HepG2 (cell line): ENCODE measurements around the gene CPT1B. TPM values are rescaled to one million over a fixed set of nuclear protein-coding genes. Genes with fewer than 3 reads are reported as not detected.
A peak's percentile ranks its signal among the peaks of the same experiment; 100 is the strongest.

ENCODE experiments used
- ADNP ChIP-seq: sonication (generic); formaldehyde crosslinking; IDR thresholded peaks from 2 replicates; pipeline ENCODE4 v1.4.0; 2020; ENCODE audit warnings: missing genetic modification reagents
- ARID2 ChIP-seq: sonication (generic); formaldehyde crosslinking; IDR thresholded peaks from 2 replicates; pipeline ENCODE4 v1.8.1; 2022; ENCODE audit warnings: mild to moderate bottlenecking, missing genetic modification reagents, borderline replicate concordance
- BRF2 ChIP-seq: sonication (generic); formaldehyde crosslinking; IDR thresholded peaks from 2 replicates; pipeline ENCODE4 v1.8.1; 2022; ENCODE audit warnings: mild to moderate bottlenecking, missing genetic modification reagents
- EEA1 ChIP-seq: sonication (generic); formaldehyde crosslinking; IDR thresholded peaks from 2 replicates; pipeline ENCODE4 v1.5.1; 2020; ENCODE audit warnings: mild to moderate bottlenecking, missing genetic modification reagents, borderline replicate concordance
- EP300 ChIP-seq, 3 experiments: sonication (generic) in 1 of 3; formaldehyde crosslinking in 1 of 3; IDR thresholded peaks; 2 replicates each; pipeline versions ENCODE4 v1.5.1 to v1.6.1; 2011 to 2020; ENCODE audit warnings: low read depth in 2 of 3, low read length in 2 of 3, borderline replicate concordance in 1 of 3, improper control_type of control experiment in 1 of 3, mild to moderate bottlenecking in 1 of 3, missing genetic modification reagents in 1 of 3, moderate library complexity in 1 of 3
- ETV5 ChIP-seq: IDR thresholded peaks from 2 replicates; pipeline ENCODE4 v1.6.1; 2018; ENCODE audit warnings: missing biosample characterization, missing genetic modification reagents, inconsistent platforms, borderline replicate concordance
- FOXO1 ChIP-seq: sonication (generic); formaldehyde crosslinking; IDR thresholded peaks from 2 replicates; pipeline ENCODE4 v1.4.0; 2020; ENCODE audit warnings: missing genetic modification reagents
- HBP1 ChIP-seq: IDR thresholded peaks from 2 replicates; pipeline ENCODE4 v1.6.1; 2016; ENCODE audit warnings: low read depth, control low read depth
- HNF1B ChIP-seq: sonication (generic); formaldehyde crosslinking; IDR thresholded peaks from 2 replicates; pipeline ENCODE4 v1.5.1; 2020; ENCODE audit warnings: mild to moderate bottlenecking, moderate library complexity, missing genetic modification reagents
- NFIB ChIP-seq: sonication (generic); formaldehyde crosslinking; IDR thresholded peaks from 2 replicates; pipeline ENCODE4 v1.9.0; 2021; ENCODE audit warnings: missing genetic modification reagents, mild to moderate bottlenecking, borderline replicate concordance
- NFIC ChIP-seq: IDR thresholded peaks from 2 replicates; pipeline ENCODE4 v1.6.1; 2012; ENCODE audit warnings: mild to moderate bottlenecking, low read length, inconsistent platforms
- RARA ChIP-seq: IDR thresholded peaks from 2 replicates; pipeline ENCODE4 v1.6.1; 2016; ENCODE audit warnings: missing genetic modification reagents, missing compliant biosample characterization
- RFXAP ChIP-seq: sonication (generic); formaldehyde crosslinking; IDR thresholded peaks from 2 replicates; pipeline ENCODE4 v1.4.0; 2020; ENCODE audit warnings: missing genetic modification reagents, borderline replicate concordance
- RNF2 ChIP-seq: fragments of 450-650 bp; conservative IDR thresholded peaks from 2 replicates; pipeline ENCODE4 v1.6.1; 2016; ENCODE audit warnings: low read depth
- ZBTB39 ChIP-seq: sonication (generic); formaldehyde crosslinking; IDR thresholded peaks from 2 replicates; pipeline ENCODE4 v1.5.0; 2020; ENCODE audit warnings: missing genetic modification reagents
- ZFP41 ChIP-seq: sonication (generic); formaldehyde crosslinking; IDR thresholded peaks from 2 replicates; pipeline ENCODE4 v1.4.0; 2020; ENCODE audit warnings: mild to moderate bottlenecking, missing genetic modification reagents, borderline replicate concordance
- ZNF614 ChIP-seq: IDR thresholded peaks from 2 replicates; pipeline ENCODE4 v1.6.1; 2018; ENCODE audit warnings: missing biosample characterization, missing genetic modification reagents, inconsistent platforms, borderline replicate concordance
- ZNF687 ChIP-seq: sonication (generic); formaldehyde crosslinking; IDR thresholded peaks from 2 replicates; pipeline ENCODE4 v1.5.1; 2020; ENCODE audit warnings: mild to moderate bottlenecking, missing genetic modification reagents, moderate library complexity
- polyA plus RNA-seq, 8 experiments: library from polyadenylated mRNA; depleted of rRNA in 3 of 8; stranded (reverse) in 7 of 8; unstranded in 1 of 8; fragments of >200 nt; fragmentation: Illumina TruSeq in 4 of 8; extraction: Trizol in 4 of 8; gene quantifications; 2 replicates each; pipeline versions ENCODE4 v1.2.1 to v1.2.3, GENCODE V29; 2011 to 2016; ENCODE audit warnings: low read depth in 4 of 8, missing spikeins in 1 of 8, mixed read lengths in 1 of 8; ENCODE audit not compliant: insufficient read depth in 1 of 8
- total RNA-seq, 5 experiments: library from RNA; depleted of rRNA; stranded (reverse); fragments of >200 nt; fragmentation: Illumina TruSeq; extraction: Trizol; gene quantifications; 2 replicates each; pipeline ENCODE4 v1.2.3, GENCODE V29; 2016; ENCODE audit warnings: low read depth in 1 of 5

Gene CPT1B
- total and polyA plus RNA-seq, 2 of the 13 experiments (the other 11 are each of a cell fraction or from before 2014, with no cell fraction given), result 9.2 to 19.5 TPM

- 0 out of 2 replicates have a peak, but pooled peaks have one; percentile 3 for TF ChIP-seq ZNF614 (CRISPR knock-in tag)
- TF ChIP-seq EEA1 (CRISPR knock-in tag), result peak; percentile 29; the same call in 1 of the 2 replicates
- 0 out of 2 replicates have a peak, but pooled peaks have one; percentile 26 for TF ChIP-seq ETV5 (CRISPR knock-in tag)
- TF ChIP-seq NFIC, result no peak
- no peak for TF ChIP-seq ARID2 (CRISPR knock-in tag)
- TF ChIP-seq ZNF687 (CRISPR knock-in tag), result peak; percentile 96
- no peak for TF ChIP-seq NFIB (CRISPR knock-in tag)
- TF ChIP-seq RARA (CRISPR knock-in tag), result no peak
- TF ChIP-seq FOXO1, result 0 out of 2 replicates have a peak, but pooled peaks have one; percentile 25
- TF ChIP-seq RFXAP (CRISPR knock-in tag), result 0 out of 2 replicates have a peak, but pooled peaks have one; percentile 63
- 0 out of 2 replicates have a peak, but pooled peaks have one; percentile 21 for TF ChIP-seq HNF1B (CRISPR knock-in tag)
- TF ChIP-seq BRF2 (CRISPR knock-in tag), result no peak
- no peak for TF ChIP-seq EP300 (IDR thresholded peaks at IDR 0.05; ENCODE audit: low read depth in 2 of 2, low read length in 2 of 2)
- no peak for TF ChIP-seq EP300 (CRISPR knock-in tag; IDR thresholded peaks at IDR 0.05; ENCODE audit: borderline replicate concordance)
- 0 out of 2 replicates have a peak, but pooled peaks have one; percentile 40 for TF ChIP-seq HBP1
- TF ChIP-seq RNF2, result 0 out of 2 replicates have a peak, but pooled peaks have one; percentile 36
- TF ChIP-seq ADNP (CRISPR knock-in tag), result no peak
- TF ChIP-seq ZFP41 (CRISPR knock-in tag), result no peak
- TF ChIP-seq ZBTB39 (CRISPR knock-in tag), result 0 out of 2 replicates have a peak, but pooled peaks have one; percentile 61
Observed at GRCh38 chr22:50622723-50623327, 44.6 kb upstream of the CPT1B start (continued).
